K562 (cell line): ENCODE data around the gene CLEC17A. TPM values are rescaled to one million over a fixed set of nuclear protein-coding genes. Genes with fewer than 3 reads are reported as not detected.

Source experiments
- ATAC-seq: fragments of 200-7000 bp; cut with Tn5 transposase; 3 replicates; pipeline ENCODE4 v1.9.1; 2020; ENCODE audit warnings: moderate library complexity
- BruUV-seq: library from RNA; stranded (reverse); fragments of 400-500 nt; replicated peaks from 2 replicates; lab custom pipeline; 2021; lab: Mats Ljungman, UMichigan
- CTCF ChIA-PET: fragments of 300-600 bp; formaldehyde crosslinking; extraction: SDS; loops from one replicate; lab custom pipeline; 2021; ENCODE audit warnings: low intra/inter-chr PET ratio; lab: Yijun Ruan, JAX
- POLR2A ChIA-PET: fragments of 300-600, 350-650 bp; sonication (Branson Sonifier 250); formaldehyde crosslinking; extraction: SDS; loops from one replicate; lab custom pipeline; 2021; ENCODE audit warnings: antibody characterized with exemption, inconsistent platforms; lab: Yijun Ruan, JAX
- DNase-seq, 4 experiments: peaks; one replicate each; pipeline versions ENCODE4 v3.0.0 to v3.0.0-alpha.2; 2011 to 2018; ENCODE audit warnings: low spot score in 3 of 4, mixed read lengths in 3 of 4; ENCODE audit errors: extremely low read depth in 1 of 4
- FAIRE-seq: peaks from 2 replicates; lab custom pipeline; 2011; peaks lifted over from hg19 to GRCh38; lab: Jason Lieb, UNC
- H2AFZ ChIP-seq: 2 replicates; pipeline ENCODE4 v1.6.0; 2011; ENCODE audit warnings: low read depth, low read length, control low read depth, inconsistent platforms
- H3K27ac ChIP-seq: fragments of 200-600 bp; 3 replicates; pipeline ENCODE4 v1.8.0; 2011; ENCODE audit warnings: low read depth, mild to moderate bottlenecking, control low read depth, inconsistent platforms, low read length, moderate library complexity, mixed read lengths; ENCODE audit errors: extremely low read depth
- H3K27me3 ChIP-seq, 2 experiments: fragments of 300-600 bp in 1 of 2; 2 replicates in 1 of 2; 3 replicates in 1 of 2; pipeline versions ENCODE4 v1.6.0 to v1.8.0; 2011; ENCODE audit warnings: inconsistent platforms in 2 of 2, low read length in 2 of 2, mild to moderate bottlenecking in 1 of 2, mixed read lengths in 1 of 2, moderate library complexity in 1 of 2; ENCODE audit not compliant: control insufficient read depth in 2 of 2, insufficient read depth in 2 of 2
- H3K36me3 ChIP-seq: fragments of 300-600 bp; 3 replicates; pipeline ENCODE4 v1.8.0; 2011; ENCODE audit warnings: mild to moderate bottlenecking, low read length, inconsistent platforms; ENCODE audit not compliant: control insufficient read depth, insufficient read depth
- H3K4me1 ChIP-seq, 2 experiments: fragments of 200-600 bp in 1 of 2; replicated peaks in 1 of 2; 2 replicates in 1 of 2; 3 replicates in 1 of 2; pipeline versions ENCODE4 v1.5.1 to v1.8.0; 2011; ENCODE audit warnings: inconsistent platforms in 2 of 2, low read length in 2 of 2, mild to moderate bottlenecking in 1 of 2, mixed read lengths in 1 of 2, moderate library complexity in 1 of 2; ENCODE audit not compliant: control insufficient read depth in 2 of 2, insufficient read depth in 2 of 2
- H3K4me2 ChIP-seq: 2 replicates; pipeline ENCODE4 v1.6.1; 2011; ENCODE audit warnings: low read length, control low read depth, inconsistent platforms, mixed read lengths; ENCODE audit not compliant: insufficient read depth
- H3K4me3 ChIP-seq: fragments of 200-600 bp; sonication (generic), shearing (Covaris generic); 2 replicates; pipeline ENCODE4 v1.5.1; 2016; ENCODE audit warnings: control low read depth, inconsistent platforms
- H3K79me2 ChIP-seq: fragments of 200-600 bp; 3 replicates; pipeline ENCODE4 v1.8.0; 2011; ENCODE audit warnings: low read length, inconsistent platforms; ENCODE audit not compliant: control insufficient read depth, insufficient read depth
- H3K9ac ChIP-seq, 2 experiments: 2 replicates each; pipeline versions ENCODE4 v1.6.0 to v1.6.1; 2011; ENCODE audit warnings: low read depth in 2 of 2, low read length in 2 of 2, control low read depth in 1 of 2, inconsistent platforms in 1 of 2, mild to moderate bottlenecking in 1 of 2, mixed read lengths in 1 of 2; ENCODE audit not compliant: insufficient read depth in 1 of 2
- H3K9me1 ChIP-seq: one replicate; pipeline ENCODE4 v1.6.0; 2011; ENCODE audit warnings: inconsistent platforms, mild to moderate bottlenecking, low read length, moderate library complexity; ENCODE audit not compliant: control insufficient read depth, insufficient read depth
- H3K9me3 ChIP-seq: replicated peaks from 2 replicates; pipeline ENCODE4 v1.5.1; 2011; ENCODE audit warnings: low read depth, low read length, inconsistent platforms; ENCODE audit not compliant: control insufficient read depth, insufficient read depth
- H4K20me1 ChIP-seq: replicated peaks from 2 replicates; pipeline ENCODE4 v1.6.1; 2011; ENCODE audit warnings: low read length, inconsistent platforms, mixed read lengths; ENCODE audit not compliant: control insufficient read depth, insufficient read depth
- ATF1 ChIP-seq, 2 experiments: fragments of 450-650 bp in 1 of 2; IDR thresholded peaks; 2 replicates each; pipeline ENCODE4 v1.6.1; 2016; ENCODE audit warnings: missing compliant biosample characterization in 1 of 2, missing genetic modification characterization in 1 of 2
- ATF7 ChIP-seq: fragments of 450-650 bp; IDR thresholded peaks from 2 replicates; pipeline ENCODE4 v1.7.1; 2014; ENCODE audit warnings: mild to moderate bottlenecking, moderate library complexity
- FOXA1 ChIP-seq: fragments of 450-650 bp; IDR thresholded peaks from 2 replicates; pipeline ENCODE4 v1.6.1; 2016; ENCODE audit warnings: mild to moderate bottlenecking, borderline replicate concordance
- LEF1 ChIP-seq: fragments of 450-650 bp; IDR thresholded peaks from 2 replicates; pipeline ENCODE4 v1.6.1; 2016; ENCODE audit warnings: mild to moderate bottlenecking
- NFE2 ChIP-seq: IDR thresholded peaks from 2 replicates; pipeline ENCODE4 v1.6.1; 2014; ENCODE audit warnings: antibody characterized with exemption, low read depth
- XRCC4 ChIP-seq: IDR thresholded peaks from one replicate; pipeline ENCODE4 v1.6.1; 2011; ENCODE audit not compliant: insufficient read depth, insufficient read length; ENCODE audit errors: extremely low read depth
- WGBS: fragments of 100-300 bp; shearing (Covaris generic); methylation state at CpG from one replicate; pipeline ENCODE4 v1.1.6; 2016; ENCODE audit warnings: low coverage, mixed read lengths; ENCODE audit not compliant: insufficient coverage; ENCODE audit errors: missing lambda C conversion rate; 5-methylcytosine and 5-hydroxymethylcytosine counted together
- in situ Hi-C: fragments of 300-500 bp; cut with MboI; formaldehyde crosslinking; loops from 4 replicates; pipeline ENCODE4 v1.15.0; 2018; ENCODE audit warnings: inconsistent platforms, mixed read lengths
- intact Hi-C: fragments of 100-400 bp; cut with micrococcal nuclease; formaldehyde crosslinking; loops from 2 replicates; pipeline ENCODE4 v1.14.2; 2022
- polyA plus RNA-seq, 8 experiments: library from polyadenylated mRNA; depleted of rRNA in 4 of 8; stranded (reverse) in 5 of 8; unstranded in 3 of 8; fragments of >200 nt; fragmentation: Nextera tagmentation in 2 of 8; fragmentation: Illumina TruSeq in 1 of 8; extraction: Ambion mirVana in 2 of 8; extraction: Trizol in 1 of 8; gene quantifications; 2 replicates each; pipeline versions ENCODE4 v1.2.1 to v1.2.3, GENCODE V29; 2011 to 2014; ENCODE audit warnings: inconsistent platforms in 1 of 8, missing spikeins in 1 of 8
- total RNA-seq, 7 experiments: library from RNA; depleted of rRNA in 6 of 7; stranded (reverse); fragments of >200 nt in 6 of 7; fragmentation: Illumina TruSeq in 2 of 7; extraction: Trizol in 2 of 7; gene quantifications; 2 replicates each; pipeline versions ENCODE4 v1.2.1 to v1.2.3, GENCODE V29; 2011 to 2021; ENCODE audit warnings: low replicate concordance in 1 of 7
- TF ChIP-seq, protein P1 (sequence below): sonication (generic); formaldehyde crosslinking; IDR thresholded peaks from 2 replicates; pipeline ENCODE4 v1.8.1; 2022; ENCODE audit warnings: missing genetic modification reagents
- TF ChIP-seq, protein P2 (sequence below): fragments of 250-450 bp; sonication (Bioruptor Pico); IDR thresholded peaks from 2 replicates; pipeline ENCODE4 v1.4.0; 2020; ENCODE audit warnings: mild to moderate bottlenecking, moderate library complexity

CLEC17A gene
- total and polyA plus RNA-seq, 9 of the 15 experiments (the other 6 are each of a cell fraction or from before 2014, with no cell fraction given): 0.03 TPM; not detected in 8

DNA sequence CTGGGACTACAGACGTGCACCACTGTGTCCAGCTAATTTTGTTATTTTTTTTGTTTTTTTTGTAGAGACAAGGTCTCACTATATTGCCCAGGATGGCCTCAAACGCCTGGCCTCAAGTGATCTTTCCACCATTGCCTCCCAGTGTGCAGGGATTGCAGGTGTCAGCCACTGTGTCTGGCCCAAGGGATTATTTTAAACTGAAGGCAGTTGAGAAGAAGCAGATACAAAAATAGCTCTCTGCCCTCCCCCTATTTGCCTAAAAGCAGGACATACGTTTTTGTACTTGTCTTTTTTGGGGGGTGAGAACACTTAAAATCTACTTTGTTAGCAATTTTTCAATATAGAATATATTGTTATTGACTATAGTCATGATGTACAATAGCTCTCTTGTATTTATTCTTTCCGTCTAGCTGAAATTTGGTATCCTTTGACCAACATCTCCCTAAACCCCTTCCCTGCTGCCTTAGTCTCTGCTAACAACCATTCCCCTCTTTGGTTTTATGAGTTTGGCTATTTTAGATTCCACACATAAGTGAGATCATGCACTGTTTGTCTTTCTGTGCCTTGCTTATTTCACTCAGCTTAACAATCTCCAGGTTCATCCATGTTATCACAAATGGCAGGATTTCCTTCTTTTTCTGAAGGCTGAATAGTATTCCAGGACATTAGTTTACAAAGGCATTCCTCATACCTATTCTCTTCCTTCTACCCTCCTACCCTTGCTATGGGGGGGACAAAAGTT, 56.8 kb downstream of the CLEC17A start:
- peaks cover 2 to 16% of the 10 kb centered on the region in 2 experiments; a peak in 4 of 5 replicates for H3K27me3 ChIP-seq
- no TSS peak for BruUV-seq
- no peak for ATAC-seq
- no peak for FAIRE-seq
- no peaks in the 10 kb centered on the region for H4K20me1 ChIP-seq
- ChIA-PET POLR2A (no interaction called here), CTCF (no interaction called here)
- WGBS: 1% methylated on average over 4 of the region's 4 CpGs
- no peak overlapping the region for H3K27ac ChIP-seq
- H3K4me2 ChIP-seq: no peak overlapping the region
- DNase-seq: no peak
- H3K9me1 ChIP-seq: no peaks in the 10 kb centered on the region
- H3K36me3 ChIP-seq: no peaks in the 10 kb centered on the region
- H3K79me2 ChIP-seq: no peaks in the 10 kb centered on the region
- no peak overlapping the region for H2AFZ ChIP-seq
- no peak overlapping the region for H3K9ac ChIP-seq
- H3K4me3 ChIP-seq: no peak overlapping the region
- no peaks in the 10 kb centered on the region for H3K4me1 ChIP-seq
- H3K9me3 ChIP-seq: no peaks in the 10 kb centered on the region
- TF ChIP-seq NFE2 (no peak), XRCC4 (no peak), FOXA1 (no peak), LEF1 (no peak), ATF7 (no peak), ATF1 (CRISPR knock-in tag; IDR thresholded peaks at IDR 0.05) (no peak), ATF1 (tag; IDR thresholded peaks at IDR 0.05) (no peak)
- TF ChIP-seq, protein P1, sequence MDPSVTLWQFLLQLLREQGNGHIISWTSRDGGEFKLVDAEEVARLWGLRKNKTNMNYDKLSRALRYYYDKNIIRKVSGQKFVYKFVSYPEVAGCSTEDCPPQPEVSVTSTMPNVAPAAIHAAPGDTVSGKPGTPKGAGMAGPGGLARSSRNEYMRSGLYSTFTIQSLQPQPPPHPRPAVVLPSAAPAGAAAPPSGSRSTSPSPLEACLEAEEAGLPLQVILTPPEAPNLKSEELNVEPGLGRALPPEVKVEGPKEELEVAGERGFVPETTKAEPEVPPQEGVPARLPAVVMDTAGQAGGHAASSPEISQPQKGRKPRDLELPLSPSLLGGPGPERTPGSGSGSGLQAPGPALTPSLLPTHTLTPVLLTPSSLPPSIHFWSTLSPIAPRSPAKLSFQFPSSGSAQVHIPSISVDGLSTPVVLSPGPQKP (CRISPR knock-in tag): no peak
- TF ChIP-seq, protein P2, sequence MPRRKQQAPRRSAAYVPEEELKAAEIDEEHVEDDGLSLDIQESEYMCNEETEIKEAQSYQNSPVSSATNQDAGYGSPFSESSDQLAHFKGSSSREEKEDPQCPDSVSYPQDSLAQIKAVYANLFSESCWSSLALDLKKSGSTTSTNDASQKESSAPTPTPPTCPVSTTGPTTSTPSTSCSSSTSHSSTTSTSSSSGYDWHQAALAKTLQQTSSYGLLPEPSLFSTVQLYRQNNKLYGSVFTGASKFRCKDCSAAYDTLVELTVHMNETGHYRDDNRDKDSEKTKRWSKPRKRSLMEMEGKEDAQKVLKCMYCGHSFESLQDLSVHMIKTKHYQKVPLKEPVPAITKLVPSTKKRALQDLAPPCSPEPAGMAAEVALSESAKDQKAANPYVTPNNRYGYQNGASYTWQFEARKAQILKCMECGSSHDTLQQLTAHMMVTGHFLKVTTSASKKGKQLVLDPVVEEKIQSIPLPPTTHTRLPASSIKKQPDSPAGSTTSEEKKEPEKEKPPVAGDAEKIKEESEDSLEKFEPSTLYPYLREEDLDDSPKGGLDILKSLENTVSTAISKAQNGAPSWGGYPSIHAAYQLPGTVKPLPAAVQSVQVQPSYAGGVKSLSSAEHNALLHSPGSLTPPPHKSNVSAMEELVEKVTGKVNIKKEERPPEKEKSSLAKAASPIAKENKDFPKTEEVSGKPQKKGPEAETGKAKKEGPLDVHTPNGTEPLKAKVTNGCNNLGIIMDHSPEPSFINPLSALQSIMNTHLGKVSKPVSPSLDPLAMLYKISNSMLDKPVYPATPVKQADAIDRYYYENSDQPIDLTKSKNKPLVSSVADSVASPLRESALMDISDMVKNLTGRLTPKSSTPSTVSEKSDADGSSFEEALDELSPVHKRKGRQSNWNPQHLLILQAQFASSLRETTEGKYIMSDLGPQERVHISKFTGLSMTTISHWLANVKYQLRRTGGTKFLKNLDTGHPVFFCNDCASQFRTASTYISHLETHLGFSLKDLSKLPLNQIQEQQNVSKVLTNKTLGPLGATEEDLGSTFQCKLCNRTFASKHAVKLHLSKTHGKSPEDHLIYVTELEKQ (CRISPR knock-in tag): no peak
- intact Hi-C loops (no loop called here), in situ Hi-C loops (no loop called here)
